Midbrain (tissue), 1 donor: Measurements from ENCODE around the gene RBSN.

Experiments
- DNase-seq: peaks from one replicate; lab custom pipeline; 2025; lab: John Stamatoyannopoulos, UW

The RBSN gene

GRCh38 chr3:15060029-15060428 is 38.9 kb downstream of the RBSN start:
- no peak for DNase-seq

GRCh38 chr3:15056676-15057404 is 42.1 kb downstream of the RBSN start:
- no peak for DNase-seq

GRCh38 chr3:15055019-15055557 is 43.9 kb downstream of the RBSN start:
- DNase-seq: no peak

GRCh38 chr3:15053541-15053940 is 45.4 kb downstream of the RBSN start:
- DNase-seq: no peak

GRCh38 chr3:15052335-15053242 is 46.4 kb downstream of the RBSN start:
- no peak for DNase-seq

GRCh38 chr3:15051531-15051930 is 47.4 kb downstream of the RBSN start:
- no peak for DNase-seq

GRCh38 chr3:15050405-15051092 is 48.4 kb downstream of the RBSN start:
- DNase-seq: no peak

GRCh38 chr3:15049584-15049983 is 49.4 kb downstream of the RBSN start:
- DNase-seq: no peak

GRCh38 chr3:15045667-15046066 is 53.3 kb downstream of the RBSN start:
- DNase-seq: no peak

- no peak for DNase-seq
These were observed 54.6 kb downstream of the RBSN start for GRCh38 chr3:15044326-15044725.

- DNase-seq: no peak
These were observed 55.4 kb downstream of the RBSN start for GRCh38 chr3:15043408-15044171.

GRCh38 chr3:15042936-15043335 is 56.0 kb downstream of the RBSN start:
- no peak for DNase-seq

- DNase-seq: no peak
These were observed 57.0 kb downstream of the RBSN start for GRCh38 chr3:15041950-15042349.

GRCh38 chr3:15040844-15041243 is 58.1 kb downstream of the RBSN start:
- DNase-seq: no peak

GRCh38 chr3:15038306-15038705 is 60.6 kb downstream of the RBSN start:
- no peak for DNase-seq

- no peak for DNase-seq
These were observed 65.8 kb downstream of the RBSN start for GRCh38 chr3:15033103-15033502.

GRCh38 chr3:15032650-15033049 is 66.3 kb downstream of the RBSN start:
- no peak for DNase-seq

- DNase-seq: no peak
These were observed 69.3 kb downstream of the RBSN start for GRCh38 chr3:15029625-15030024.

GRCh38 chr3:15023719-15024118 is 75.2 kb downstream of the RBSN start:
- no peak for DNase-seq

GRCh38 chr3:15023249-15023648 is 75.7 kb downstream of the RBSN start:
- DNase-seq: no peak
